Measurements from ENCODE around the gene CYP1B1.

DNA sequence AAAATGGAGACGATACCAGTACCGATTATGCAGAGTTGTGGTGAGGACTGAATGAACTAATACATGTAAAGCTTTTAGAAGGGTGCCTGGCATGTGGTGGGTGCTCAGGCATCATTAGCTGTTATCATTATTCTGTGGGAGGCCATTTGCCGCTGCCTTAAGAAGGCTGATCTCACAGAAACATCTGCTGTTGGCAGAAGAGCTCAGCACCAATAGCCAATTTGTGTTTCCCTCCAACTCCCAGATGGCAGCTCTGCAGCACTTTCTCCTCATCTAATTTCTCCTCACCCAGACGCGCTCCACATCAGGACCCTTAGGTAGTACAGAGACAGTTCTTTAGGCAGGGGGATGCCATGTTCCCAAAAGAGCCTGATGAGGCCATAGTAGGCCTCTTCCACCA is 15.8 kb upstream of the CYP1B1 start:
- TF ChIP-seq, protein P1, sequence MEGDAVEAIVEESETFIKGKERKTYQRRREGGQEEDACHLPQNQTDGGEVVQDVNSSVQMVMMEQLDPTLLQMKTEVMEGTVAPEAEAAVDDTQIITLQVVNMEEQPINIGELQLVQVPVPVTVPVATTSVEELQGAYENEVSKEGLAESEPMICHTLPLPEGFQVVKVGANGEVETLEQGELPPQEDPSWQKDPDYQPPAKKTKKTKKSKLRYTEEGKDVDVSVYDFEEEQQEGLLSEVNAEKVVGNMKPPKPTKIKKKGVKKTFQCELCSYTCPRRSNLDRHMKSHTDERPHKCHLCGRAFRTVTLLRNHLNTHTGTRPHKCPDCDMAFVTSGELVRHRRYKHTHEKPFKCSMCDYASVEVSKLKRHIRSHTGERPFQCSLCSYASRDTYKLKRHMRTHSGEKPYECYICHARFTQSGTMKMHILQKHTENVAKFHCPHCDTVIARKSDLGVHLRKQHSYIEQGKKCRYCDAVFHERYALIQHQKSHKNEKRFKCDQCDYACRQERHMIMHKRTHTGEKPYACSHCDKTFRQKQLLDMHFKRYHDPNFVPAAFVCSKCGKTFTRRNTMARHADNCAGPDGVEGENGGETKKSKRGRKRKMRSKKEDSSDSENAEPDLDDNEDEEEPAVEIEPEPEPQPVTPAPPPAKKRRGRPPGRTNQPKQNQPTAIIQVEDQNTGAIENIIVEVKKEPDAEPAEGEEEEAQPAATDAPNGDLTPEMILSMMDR (IDR thresholded peaks at IDR 0.05; ENCODE audit: poor library complexity, severe bottlenecking): no peak
- no peak for TF ChIP-seq RAD21 (conservative IDR thresholded peaks at IDR 0.05)
- TF ChIP-seq EP300 (conservative IDR thresholded peaks at IDR 0.05; ENCODE audit: poor library complexity, severe bottlenecking): no peak
- TF ChIP-seq EZH2 (IDR thresholded peaks at IDR 0.05; ENCODE audit: borderline replicate concordance, insufficient read depth, low read length, poor library complexity, severe bottlenecking): no peak
- TF ChIP-seq SMC3 (conservative IDR thresholded peaks at IDR 0.05; ENCODE audit: poor library complexity): no peak
- TF ChIP-seq, protein P2, sequence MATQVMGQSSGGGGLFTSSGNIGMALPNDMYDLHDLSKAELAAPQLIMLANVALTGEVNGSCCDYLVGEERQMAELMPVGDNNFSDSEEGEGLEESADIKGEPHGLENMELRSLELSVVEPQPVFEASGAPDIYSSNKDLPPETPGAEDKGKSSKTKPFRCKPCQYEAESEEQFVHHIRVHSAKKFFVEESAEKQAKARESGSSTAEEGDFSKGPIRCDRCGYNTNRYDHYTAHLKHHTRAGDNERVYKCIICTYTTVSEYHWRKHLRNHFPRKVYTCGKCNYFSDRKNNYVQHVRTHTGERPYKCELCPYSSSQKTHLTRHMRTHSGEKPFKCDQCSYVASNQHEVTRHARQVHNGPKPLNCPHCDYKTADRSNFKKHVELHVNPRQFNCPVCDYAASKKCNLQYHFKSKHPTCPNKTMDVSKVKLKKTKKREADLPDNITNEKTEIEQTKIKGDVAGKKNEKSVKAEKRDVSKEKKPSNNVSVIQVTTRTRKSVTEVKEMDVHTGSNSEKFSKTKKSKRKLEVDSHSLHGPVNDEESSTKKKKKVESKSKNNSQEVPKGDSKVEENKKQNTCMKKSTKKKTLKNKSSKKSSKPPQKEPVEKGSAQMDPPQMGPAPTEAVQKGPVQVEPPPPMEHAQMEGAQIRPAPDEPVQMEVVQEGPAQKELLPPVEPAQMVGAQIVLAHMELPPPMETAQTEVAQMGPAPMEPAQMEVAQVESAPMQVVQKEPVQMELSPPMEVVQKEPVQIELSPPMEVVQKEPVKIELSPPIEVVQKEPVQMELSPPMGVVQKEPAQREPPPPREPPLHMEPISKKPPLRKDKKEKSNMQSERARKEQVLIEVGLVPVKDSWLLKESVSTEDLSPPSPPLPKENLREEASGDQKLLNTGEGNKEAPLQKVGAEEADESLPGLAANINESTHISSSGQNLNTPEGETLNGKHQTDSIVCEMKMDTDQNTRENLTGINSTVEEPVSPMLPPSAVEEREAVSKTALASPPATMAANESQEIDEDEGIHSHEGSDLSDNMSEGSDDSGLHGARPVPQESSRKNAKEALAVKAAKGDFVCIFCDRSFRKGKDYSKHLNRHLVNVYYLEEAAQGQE (IDR thresholded peaks at IDR 0.05; ENCODE audit: borderline replicate concordance): no peak
- TF ChIP-seq POLR2AphosphoS5 (IDR thresholded peaks at IDR 0.05): no peak
- TF ChIP-seq TAF1 (IDR thresholded peaks at IDR 0.05; ENCODE audit: low read depth): no peak
- TF ChIP-seq MXI1 (conservative IDR thresholded peaks at IDR 0.05; ENCODE audit: poor library complexity, severe bottlenecking): no peak

All from neural cell (in vitro differentiated cells).